Measurements from ENCODE around the gene DAPP1. TPM values are rescaled to one million over a fixed set of nuclear protein-coding genes. Genes with fewer than 3 reads are reported as not detected.
A peak's percentile ranks its signal among the peaks of the same experiment; 100 is the strongest.

The DAPP1 gene
- total RNA-seq, 1 experiment from 2014 or later: not detected

GRCh38 chr4:99885063-99885664, 68.5 kb downstream of the DAPP1 start:
- no TSS peak for BruUV-seq (replicated peaks)
- Histone ChIP-seq H3K27ac (ENCODE audit: low read depth, low read length, poor library complexity, severe bottlenecking) (no peak overlapping the region), H3K27me3 (replicated peaks; ENCODE audit: insufficient read depth, low read depth, low read length, poor library complexity) (no peaks in the 10 kb centered on the region), H3K9me3 (ENCODE audit: low read depth, low read length, poor library complexity, severe bottlenecking) (no peaks in the 10 kb centered on the region), H3K4me1 (ENCODE audit: insufficient read depth, low read length, poor library complexity, severe bottlenecking) (no peaks in the 10 kb centered on the region), H3K4me3 (ENCODE audit: low read depth, low read length, poor library complexity, severe bottlenecking) (no peak overlapping the region), H3K36me3 (ENCODE audit: insufficient read depth, low read length, poor library complexity, severe bottlenecking) (peaks cover 35% of the 10 kb centered on the region)
- CTCF ChIA-PET: interaction anchor here (0.7 kb wide), 1 partner anchor 73 kb away, joined by 3 read pairs; no protein-coding TSS in a partner anchor
- DNase-seq (ENCODE audit: low spot score): peak; percentile 54
- POLR2A ChIA-PET (ENCODE audit: low non-redundant PET): interaction anchor here (0.9 kb wide), 1 partner anchor 81 kb away, joined by 6 read pairs; no protein-coding TSS in a partner anchor
- intact Hi-C loops (cut with micrococcal nuclease; ENCODE audit: unreplicated experiment): loop anchor here (5.0 kb wide), 1 partner anchor 323 kb away; the partner anchor contains the start of gene TRMT10A
- TF ChIP-seq EZH2 (IDR thresholded peaks at IDR 0.05; ENCODE audit: borderline replicate concordance, low read depth, low read length, poor library complexity, severe bottlenecking): no peak
- TF ChIP-seq, protein P1, sequence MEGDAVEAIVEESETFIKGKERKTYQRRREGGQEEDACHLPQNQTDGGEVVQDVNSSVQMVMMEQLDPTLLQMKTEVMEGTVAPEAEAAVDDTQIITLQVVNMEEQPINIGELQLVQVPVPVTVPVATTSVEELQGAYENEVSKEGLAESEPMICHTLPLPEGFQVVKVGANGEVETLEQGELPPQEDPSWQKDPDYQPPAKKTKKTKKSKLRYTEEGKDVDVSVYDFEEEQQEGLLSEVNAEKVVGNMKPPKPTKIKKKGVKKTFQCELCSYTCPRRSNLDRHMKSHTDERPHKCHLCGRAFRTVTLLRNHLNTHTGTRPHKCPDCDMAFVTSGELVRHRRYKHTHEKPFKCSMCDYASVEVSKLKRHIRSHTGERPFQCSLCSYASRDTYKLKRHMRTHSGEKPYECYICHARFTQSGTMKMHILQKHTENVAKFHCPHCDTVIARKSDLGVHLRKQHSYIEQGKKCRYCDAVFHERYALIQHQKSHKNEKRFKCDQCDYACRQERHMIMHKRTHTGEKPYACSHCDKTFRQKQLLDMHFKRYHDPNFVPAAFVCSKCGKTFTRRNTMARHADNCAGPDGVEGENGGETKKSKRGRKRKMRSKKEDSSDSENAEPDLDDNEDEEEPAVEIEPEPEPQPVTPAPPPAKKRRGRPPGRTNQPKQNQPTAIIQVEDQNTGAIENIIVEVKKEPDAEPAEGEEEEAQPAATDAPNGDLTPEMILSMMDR (conservative IDR thresholded peaks at IDR 0.05; ENCODE audit: low read depth, low read length): peak; percentile 61

DNA sequence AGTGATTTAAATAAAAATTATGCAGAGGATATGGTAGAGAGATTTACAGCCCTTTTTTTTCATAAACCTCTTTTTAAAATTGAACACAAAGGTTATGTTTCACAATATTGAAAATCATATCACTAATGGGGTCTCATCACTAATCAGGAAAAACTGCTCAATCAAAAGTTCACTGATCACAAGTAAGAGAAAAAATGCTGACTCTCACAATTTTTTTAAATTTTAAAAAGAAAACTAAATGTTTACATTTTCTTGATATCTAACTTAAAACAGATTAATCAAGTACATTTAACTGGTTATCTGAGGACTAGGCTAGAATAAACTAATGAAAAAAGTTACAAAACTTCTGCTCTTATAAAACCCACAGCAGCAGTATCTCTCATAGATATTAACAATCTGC, 69.1 kb downstream of the DAPP1 start:
- Histone ChIP-seq H3K4me1 (ENCODE audit: insufficient read depth, low read length, poor library complexity, severe bottlenecking) (no peaks in the 10 kb centered on the region), H3K9me3 (ENCODE audit: low read depth, low read length, poor library complexity, severe bottlenecking) (no peaks in the 10 kb centered on the region), H3K27ac (ENCODE audit: low read depth, low read length, poor library complexity, severe bottlenecking) (no peak overlapping the region), H3K4me3 (ENCODE audit: low read depth, low read length, poor library complexity, severe bottlenecking) (no peak overlapping the region), H3K36me3 (ENCODE audit: insufficient read depth, low read length, poor library complexity, severe bottlenecking) (peaks cover 29% of the 10 kb centered on the region), H3K27me3 (replicated peaks; ENCODE audit: insufficient read depth, low read depth, low read length, poor library complexity) (no peaks in the 10 kb centered on the region)
- DNase-seq (ENCODE audit: low spot score): no peak
- intact Hi-C loops (cut with micrococcal nuclease; ENCODE audit: unreplicated experiment): loop anchor here (5.0 kb wide), 1 partner anchor 323 kb away; the partner anchor contains the start of gene TRMT10A
- BruUV-seq (replicated peaks): no TSS peak
- POLR2A ChIA-PET (ENCODE audit: low non-redundant PET): no interaction called here
- CTCF ChIA-PET: no interaction called here
- no peak for TF ChIP-seq EZH2 (IDR thresholded peaks at IDR 0.05; ENCODE audit: borderline replicate concordance, low read depth, low read length, poor library complexity, severe bottlenecking)
- TF ChIP-seq, protein P1 (conservative IDR thresholded peaks at IDR 0.05; ENCODE audit: low read depth, low read length): no peak

DNA sequence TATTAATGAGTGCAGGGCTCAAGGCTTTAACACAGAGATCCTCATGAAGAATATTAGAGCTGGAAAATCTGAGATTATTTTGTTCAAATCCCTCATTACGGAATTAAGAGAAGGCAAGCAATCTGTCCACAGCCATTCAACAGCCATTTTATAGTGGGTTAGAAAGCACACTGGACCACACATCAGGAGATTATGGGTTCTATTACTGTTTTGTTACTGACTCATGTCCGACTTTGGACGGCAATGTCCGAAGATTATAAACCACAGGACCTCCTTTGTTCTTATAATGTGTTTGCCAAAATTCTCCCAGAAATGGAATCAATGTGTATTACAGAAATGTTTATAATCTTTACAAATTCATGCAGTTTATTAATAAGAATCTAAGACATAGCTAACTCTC, 69.5 kb downstream of the DAPP1 start:
- H3K4me3 ChIP-seq (ENCODE audit: low read depth, low read length, poor library complexity, severe bottlenecking): no peak overlapping the region
- H3K27me3 ChIP-seq (replicated peaks; ENCODE audit: insufficient read depth, low read depth, low read length, poor library complexity): no peaks in the 10 kb centered on the region
- ChIA-PET CTCF (no interaction called here), POLR2A (ENCODE audit: low non-redundant PET) (no interaction called here)
- H3K4me1 ChIP-seq (ENCODE audit: insufficient read depth, low read length, poor library complexity, severe bottlenecking): no peaks in the 10 kb centered on the region
- TF ChIP-seq EZH2 (IDR thresholded peaks at IDR 0.05; ENCODE audit: borderline replicate concordance, low read depth, low read length, poor library complexity, severe bottlenecking): no peak
- TF ChIP-seq, protein P1 (conservative IDR thresholded peaks at IDR 0.05; ENCODE audit: low read depth, low read length): no peak
- intact Hi-C loops (cut with micrococcal nuclease; ENCODE audit: unreplicated experiment): loop anchor here (5.0 kb wide), 1 partner anchor 324 kb away; the partner anchor contains the start of gene TRMT10A
- peaks cover 25% of the 10 kb centered on the region for H3K36me3 ChIP-seq (ENCODE audit: insufficient read depth, low read length, poor library complexity, severe bottlenecking)
- no peak for DNase-seq (ENCODE audit: low spot score)
- no peaks in the 10 kb centered on the region for H3K9me3 ChIP-seq (ENCODE audit: low read depth, low read length, poor library complexity, severe bottlenecking)
- no peak overlapping the region for H3K27ac ChIP-seq (ENCODE audit: low read depth, low read length, poor library complexity, severe bottlenecking)
- no TSS peak for BruUV-seq (replicated peaks)
